ENCODE data around the gene LIN54. TPM values are rescaled to one million over a fixed set of nuclear protein-coding genes. Genes with fewer than 3 reads are reported as not detected.
A peak's percentile ranks its signal among the peaks of the same experiment; 100 is the strongest.

Gene LIN54
- total and polyA plus RNA-seq, 12 donors = 1.5 to 9.4 (median 8.6) TPM

GRCh38 chr4:83034630-83035494 lies 24.2 kb upstream of the LIN54 start, which contains the start of gene COPS4:
TSS of gene COPS4 (plus strand) at chr4:83035183. CDS start at chr4:83035225, 42 bp downstream.
- peak; percentile 100 for ATAC-seq
- WGBS, 2 donors = 0% methylated on average over 39 of the region's 39 CpGs

GRCh38 chr4:83029688-83030087 lies 19.1 kb upstream of the LIN54 start:
- Histone ChIP-seq H3K4me3 (no peak overlapping the region), H3K27ac (no peak overlapping the region), H3K36me3 (no peaks in the 10 kb centered on the region), H3K4me1 (no peaks in the 10 kb centered on the region), H3K9me3 (peaks cover 0 to 11% (median 0%) of the 10 kb centered on the region in 11 donors), H3K27me3 (no peaks in the 10 kb centered on the region)
- intact Hi-C loops (cut with DNase I) = loop anchor here in 5 of 10 donors (10.0 kb wide), 4 partner anchors 125 to 655 kb away; partner anchors contain the start of genes SEC31A (in 4 of the 5), HELQ (in 1 of the 5), HNRNPD (in 1 of the 5) and MRPS18C (in 1 of the 5)
- WGBS, 2 donors = 61 to 72% methylated on average over 1 of the region's 1 CpG
- ATAC-seq (no peak), DNase-seq (no peak)
- TF ChIP-seq CTCF (IDR thresholded peaks at IDR 0.05) = no peak

More at GRCh38 chr4:83034630-83035494, 24.2 kb upstream of the LIN54 start, which contains the start of gene COPS4:
- Histone ChIP-seq H3K36me3 (no peaks in the 10 kb centered on the region), H3K27ac (peak within 1 kb of the TSS; percentile 62 to 95 (median 88)), H3K9me3 (no peaks in the 10 kb centered on the region), H3K27me3 (no peaks in the 10 kb centered on the region), H3K4me1 (peaks cover 0 to 27% (median 22%) of the 10 kb centered on the region in 9 donors), H3K4me3 (peak within 1 kb of the TSS; percentile 41 to 92 (median 67))
- intact Hi-C loops (cut with DNase I) = loop anchor here in 7 of 10 donors (1.0 to 10.0 kb wide), 6 partner anchors 22 to 663 kb away; partner anchors contain the start of genes SEC31A (in 4 of the 7), HNRNPD (in 2 of the 7), HELQ (in 1 of the 7) and MRPS18C (in 1 of the 7)
- peak; percentile 36 to 74 (median 52) for TF ChIP-seq CTCF (IDR thresholded peaks at IDR 0.05)
- DNase-seq = peak; percentile 92 to 98

GRCh38 chr4:83028976-83029375 lies 18.4 kb upstream of the LIN54 start:
- H3K4me3 ChIP-seq = no peak overlapping the region
- intact Hi-C loops (cut with DNase I) = loop anchor here in 1 of 10 donors (10.0 kb wide), 1 partner anchor 124 kb away; the partner anchor contains the start of gene THAP9
- no peaks in the 10 kb centered on the region for H3K36me3 ChIP-seq
- no peaks in the 10 kb centered on the region for H3K4me1 ChIP-seq
- WGBS, 2 donors = 43 to 48% methylated on average over 3 of the region's 3 CpGs
- DNase-seq (no peak), ATAC-seq (no peak)
- H3K27me3 ChIP-seq = no peaks in the 10 kb centered on the region
- H3K9me3 ChIP-seq = peaks cover 0 to 18% (median 0%) of the 10 kb centered on the region in 11 donors
- no peak for TF ChIP-seq CTCF (IDR thresholded peaks at IDR 0.05)
- no peak overlapping the region for H3K27ac ChIP-seq

GRCh38 chr4:83025563-83025962 lies 14.9 kb upstream of the LIN54 start:
- Histone ChIP-seq H3K27me3 (no peaks in the 10 kb centered on the region), H3K27ac (no peak overlapping the region), H3K36me3 (no peaks in the 10 kb centered on the region), H3K9me3 (peaks cover 0 to 18% (median 0%) of the 10 kb centered on the region in 11 donors), H3K4me1 (peaks cover 0 to 7% (median 0%) of the 10 kb centered on the region in 9 donors), H3K4me3 (no peak overlapping the region)
- no peak for TF ChIP-seq CTCF (IDR thresholded peaks at IDR 0.05)
- intact Hi-C loops (cut with DNase I) = loop anchor here in 1 of 10 donors (10.0 kb wide), 1 partner anchor 121 kb away; the partner anchor contains the start of gene THAP9
- no peak for DNase-seq
- no peak for ATAC-seq

All from heart right ventricle (tissue), 16 donors.